Cortex of kidney (tissue), 1 donor: ENCODE data around the gene PRKN.
"Not testable (repeated sequence)": the region's sequence is repeated elsewhere in the genome, so short reads cannot be mapped to it uniquely, and the experiment has no call there.

Source experiments
- DNase-seq: peaks from one replicate; lab custom pipeline; 2025; lab: John Stamatoyannopoulos, UW

Gene PRKN

GRCh38 chr6:162532283-162533008 is 195.1 kb downstream of the PRKN start:
- no peak for DNase-seq

DNA sequence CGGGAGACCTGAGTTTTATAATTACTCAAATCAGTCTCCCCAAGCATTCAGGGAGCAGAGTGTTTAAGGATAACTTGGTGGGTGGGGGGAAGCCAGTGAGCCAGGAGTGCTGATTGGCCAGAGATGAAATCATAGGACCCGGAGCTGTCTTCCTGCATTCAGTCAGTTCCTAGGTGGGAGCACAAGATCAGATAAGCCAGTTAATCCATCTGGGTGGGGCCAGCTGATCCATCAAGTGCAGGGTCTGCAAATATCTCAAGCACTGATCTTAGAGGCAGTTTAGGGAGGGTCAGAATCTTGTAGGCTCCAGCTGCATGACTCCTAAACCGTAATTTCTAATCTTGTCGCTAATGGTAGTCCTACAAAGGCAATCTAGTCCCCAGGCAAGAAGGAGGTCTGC is 196.2 kb downstream of the PRKN start:
- DNase-seq, result not testable (repeated sequence)

DNA sequence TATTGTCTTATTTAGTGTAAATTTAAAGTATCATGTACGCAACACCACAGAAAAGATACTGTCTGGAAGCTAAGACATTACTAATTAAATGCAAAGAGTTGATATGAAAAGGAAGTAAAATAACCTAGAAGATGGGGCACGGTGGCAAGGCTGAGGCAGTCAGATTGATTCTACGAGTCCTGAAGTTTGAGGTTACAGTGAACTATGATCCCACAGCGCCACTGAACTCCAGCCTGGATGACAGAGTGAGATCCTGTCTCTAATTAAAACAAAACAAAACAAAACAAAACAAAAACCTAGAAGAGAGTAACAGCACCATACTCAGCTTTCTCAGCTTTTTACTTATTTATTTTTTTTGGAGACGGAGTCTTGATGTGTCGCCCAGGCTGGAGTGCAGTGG is 199.0 kb downstream of the PRKN start:
- no peak for DNase-seq

- DNase-seq, result no peak
Observed at GRCh38 chr6:162526960-162527359, 200.6 kb downstream of the PRKN start.

DNA sequence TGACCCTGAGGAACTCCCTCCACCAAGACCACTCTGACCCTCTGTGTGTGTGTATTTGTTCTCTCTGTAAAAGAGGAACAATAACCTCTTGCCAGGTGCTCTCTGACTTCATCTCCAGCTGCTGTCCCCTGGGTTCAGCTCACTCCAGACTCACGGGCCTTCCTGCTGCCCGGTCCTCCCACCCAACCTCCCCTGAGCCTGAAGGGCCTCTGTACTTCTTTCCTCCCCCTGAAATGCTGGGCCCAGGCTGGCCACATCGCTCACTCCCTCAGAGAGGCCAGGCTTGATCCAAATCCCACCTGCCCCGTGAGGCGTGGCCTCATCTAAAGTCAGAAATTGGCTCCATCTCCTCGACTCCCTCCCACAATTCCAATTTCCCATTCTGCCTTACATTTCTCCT is 202.4 kb downstream of the PRKN start:
- no peak for DNase-seq

- no peak for DNase-seq
Observed at GRCh38 chr6:162512744-162513143, 214.8 kb downstream of the PRKN start.

DNA sequence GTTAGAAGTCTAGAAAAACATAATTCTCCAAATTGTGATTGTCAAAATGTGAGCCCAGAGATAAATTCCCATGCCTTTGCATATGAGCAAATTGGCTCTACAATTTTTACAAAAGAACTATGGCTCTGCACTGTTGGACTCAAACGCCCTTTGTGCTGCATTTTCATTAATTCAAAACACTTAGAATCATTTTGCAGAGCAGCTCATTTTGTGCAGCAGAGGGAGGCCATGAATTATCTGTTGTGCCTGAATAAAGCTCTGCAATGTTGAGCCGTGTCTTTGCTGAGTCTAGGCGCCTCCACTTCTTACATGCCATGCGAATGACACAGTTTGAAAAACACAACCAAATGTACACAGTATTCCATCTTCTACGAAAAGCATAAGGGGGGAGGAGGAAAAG is 230.2 kb downstream of the PRKN start:
- DNase-seq, result no peak

DNA sequence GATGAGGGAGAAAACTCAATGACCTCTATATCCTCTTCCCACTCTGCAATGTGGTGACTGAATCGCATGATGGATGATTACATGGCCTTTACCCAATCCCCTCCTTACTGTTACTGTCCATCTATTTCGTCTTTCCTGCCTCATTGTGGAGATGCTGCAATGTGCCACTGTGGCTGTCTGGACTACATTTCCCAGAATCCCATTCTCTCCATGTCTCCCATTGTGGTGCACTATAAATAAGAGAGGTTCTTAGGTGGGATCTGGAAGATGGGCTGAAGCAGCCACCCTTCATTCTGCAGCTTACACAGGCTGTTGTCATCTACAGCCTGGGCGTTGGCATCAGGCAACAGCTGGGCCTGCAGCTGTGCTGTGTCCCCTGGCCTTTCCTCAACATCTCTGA is 233.6 kb downstream of the PRKN start:
- DNase-seq, result no peak

DNA sequence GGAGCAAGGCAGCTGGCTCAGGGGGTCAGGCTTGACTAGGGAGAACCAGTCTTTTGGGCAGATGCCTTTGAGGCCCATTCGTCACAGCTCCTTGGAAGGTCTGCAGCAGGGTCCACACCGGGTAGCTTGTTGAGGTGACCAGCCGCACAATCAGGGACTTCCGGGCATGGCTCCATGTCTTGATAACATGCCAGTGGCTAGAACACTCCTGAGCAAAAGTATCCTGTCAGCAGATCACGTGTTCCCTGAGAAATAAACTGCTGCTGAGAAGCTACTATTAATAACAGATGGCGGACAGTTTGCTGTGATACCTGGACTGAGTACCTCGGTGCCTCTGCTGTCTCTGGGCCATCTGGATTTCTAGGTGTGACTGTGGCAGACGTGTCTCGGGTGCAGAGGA is 235.9 kb downstream of the PRKN start:
- no peak for DNase-seq

GRCh38 chr6:162489101-162489976 is 238.2 kb downstream of the PRKN start:
- no peak for DNase-seq

GRCh38 chr6:162488444-162488843 is 239.1 kb downstream of the PRKN start:
- no peak for DNase-seq

- DNase-seq, result no peak
Observed at GRCh38 chr6:162485464-162485863, 242.1 kb downstream of the PRKN start.

DNA sequence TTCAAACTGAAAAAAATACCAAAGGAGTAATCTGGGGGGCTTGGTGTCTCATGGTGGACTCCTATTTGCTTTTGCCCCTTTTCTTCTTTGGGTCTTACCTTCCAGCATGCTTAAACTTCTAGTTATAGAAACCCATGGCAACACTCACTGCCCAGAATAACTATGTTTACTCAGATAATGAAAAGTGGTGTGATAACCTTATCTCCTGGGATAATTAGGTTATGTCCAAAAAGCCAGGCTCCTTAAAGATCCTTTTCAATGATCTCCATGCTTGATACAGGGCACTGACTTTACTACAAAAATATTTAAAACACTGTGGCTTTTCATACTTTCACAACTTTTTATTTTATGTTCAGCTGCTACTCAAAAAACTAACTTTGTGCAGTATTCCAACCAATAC is 245.6 kb downstream of the PRKN start:
- DNase-seq, result no peak

DNA sequence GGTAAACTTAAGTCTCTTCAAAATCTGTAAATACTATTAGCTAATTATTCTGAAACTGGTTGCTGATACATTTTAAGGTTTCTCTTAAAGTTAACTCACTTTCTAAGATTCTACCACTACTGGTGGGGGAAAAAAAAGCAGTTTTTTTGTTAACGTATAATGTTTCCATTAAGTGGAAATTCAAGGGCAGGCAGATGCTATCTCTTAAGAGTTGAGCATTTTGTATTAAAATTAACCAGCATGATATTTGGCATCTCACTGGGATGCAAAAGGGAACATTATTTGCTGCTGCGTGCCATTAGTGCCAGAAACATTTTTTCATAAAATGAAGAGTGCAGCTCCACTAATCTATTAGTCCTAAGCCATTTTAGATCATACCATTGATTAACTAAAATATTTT is 246.2 kb downstream of the PRKN start:
- no peak for DNase-seq

GRCh38 chr6:162478192-162478671 is 249.3 kb downstream of the PRKN start:
- no peak for DNase-seq

DNA sequence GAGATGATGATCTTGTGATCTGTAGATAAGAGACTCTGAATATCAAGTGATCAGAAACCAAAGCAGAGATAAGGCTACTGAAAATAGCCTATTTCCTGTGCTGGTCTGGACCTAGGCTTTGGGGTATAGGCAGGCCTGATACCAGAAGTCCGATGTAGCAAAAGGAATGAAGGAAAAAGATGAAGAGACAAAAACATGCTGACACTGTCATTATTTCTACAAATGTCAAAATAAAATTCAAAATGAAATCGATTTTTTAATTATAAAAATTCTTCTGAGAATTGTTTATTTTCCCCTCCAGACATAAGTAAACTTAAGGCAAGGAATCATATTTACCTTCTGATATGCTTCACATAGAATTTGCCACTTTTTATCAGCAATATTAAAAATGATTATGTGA is 252.8 kb downstream of the PRKN start:
- DNase-seq, result no peak

DNA sequence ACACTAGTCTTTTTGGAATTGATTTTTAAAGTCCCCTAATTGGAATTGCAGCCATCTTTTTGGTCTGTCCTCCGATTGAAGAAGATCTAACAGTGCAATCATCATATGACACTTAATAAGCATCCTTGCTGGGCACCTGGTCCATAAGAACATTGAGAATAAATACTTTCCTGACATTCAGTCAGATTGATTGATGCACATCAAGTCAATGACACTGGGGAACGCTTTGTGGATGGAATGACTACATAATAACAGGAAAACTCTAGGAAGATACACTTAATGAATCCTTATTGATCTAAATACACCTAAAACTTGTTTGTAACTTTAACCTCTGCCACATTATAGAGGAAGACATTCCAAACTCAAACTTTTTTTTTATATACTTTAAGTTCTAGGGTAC is 255.7 kb downstream of the PRKN start:
- no peak for DNase-seq

GRCh38 chr6:162468326-162468725 is 259.2 kb downstream of the PRKN start:
- DNase-seq, result no peak

- no peak for DNase-seq
Observed at GRCh38 chr6:162467679-162468078, 259.9 kb downstream of the PRKN start.

GRCh38 chr6:162463576-162463975 is 264.0 kb downstream of the PRKN start:
- no peak for DNase-seq

DNA sequence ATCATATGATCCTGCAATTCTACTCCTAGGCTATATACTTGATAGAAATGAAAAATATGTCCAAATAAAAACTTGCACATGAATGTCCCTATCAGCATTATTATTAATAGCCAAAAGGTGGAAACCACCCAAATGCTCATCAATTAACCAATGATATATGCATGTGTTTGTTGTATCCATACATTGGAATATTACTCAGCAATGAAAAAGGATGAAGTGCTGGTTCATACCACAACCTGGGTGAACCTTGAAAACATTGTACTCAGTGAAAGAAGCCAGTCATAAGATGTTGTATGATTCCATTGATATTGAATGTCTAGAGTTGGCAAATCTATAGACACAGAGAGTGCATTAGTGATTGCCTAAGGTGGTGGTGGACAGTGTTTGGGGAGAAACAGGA is 267.6 kb downstream of the PRKN start:
- no peak for DNase-seq

DNA sequence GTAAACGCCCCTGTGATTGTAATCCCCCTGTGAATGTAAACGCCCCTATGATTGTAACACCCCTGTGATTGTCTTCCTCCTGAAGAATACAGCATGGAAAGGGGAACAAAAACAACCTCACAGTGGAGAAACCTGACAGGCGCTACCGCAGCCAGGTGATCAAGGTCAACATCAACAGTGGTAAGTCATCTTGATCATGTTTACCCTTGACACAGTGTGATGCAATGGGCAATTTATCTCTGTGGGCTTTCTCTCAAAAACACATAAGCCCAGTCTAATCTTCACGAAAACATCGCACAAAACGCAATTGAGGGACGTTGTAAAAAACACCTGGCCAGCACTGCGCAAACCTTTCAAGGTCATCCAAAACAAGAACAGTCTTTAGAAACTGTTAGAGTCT is 277.2 kb downstream of the PRKN start:
- DNase-seq, result no peak

DNA sequence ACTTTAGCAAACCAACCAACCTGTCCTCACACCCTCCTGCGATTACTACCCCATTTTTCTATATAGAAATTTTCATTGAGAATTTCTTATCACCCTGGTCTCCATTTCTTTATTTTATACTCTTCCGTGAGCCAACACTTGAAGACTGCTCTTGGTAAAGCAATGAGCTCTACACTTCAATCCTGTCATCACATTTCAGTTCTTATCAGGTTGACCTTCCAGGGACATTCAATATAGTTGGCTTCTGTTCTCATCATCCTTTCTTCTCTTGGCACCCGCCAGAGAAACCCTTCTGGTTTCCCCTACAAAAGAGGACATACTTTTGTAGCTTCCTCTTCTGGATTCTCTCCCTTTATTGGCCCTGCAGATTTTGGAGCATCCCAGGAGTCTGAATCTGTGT is 279.3 kb downstream of the PRKN start:
- DNase-seq, result no peak
